ENCODE measurements around the gene VPS16.

The VPS16 gene

GRCh38 chr20:2871111-2871465 lies 30.5 kb downstream of the VPS16 start:
- TF ChIP-seq ZNF565 (CRISPR knock-in tag; conservative IDR thresholded peaks at IDR 0.05; ENCODE audit: low read depth) (no peak), ESRRG (CRISPR knock-in tag; IDR thresholded peaks at IDR 0.05) (no peak), ZFP3 (CRISPR knock-in tag; IDR thresholded peaks at IDR 0.05) (no peak), ISL1 (CRISPR knock-in tag; IDR thresholded peaks at IDR 0.05) (no peak), ZC3H10 (CRISPR knock-in tag; IDR thresholded peaks at IDR 0.05) (no peak), OSR1 (CRISPR knock-in tag; IDR thresholded peaks at IDR 0.05) (no peak), ARNTL (CRISPR knock-in tag; IDR thresholded peaks at IDR 0.05; ENCODE audit: borderline replicate concordance, low read depth) (no peak), PATZ1 (CRISPR knock-in tag; IDR thresholded peaks at IDR 0.05; ENCODE audit: borderline replicate concordance) (no peak), ZNF8 (CRISPR knock-in tag; IDR thresholded peaks at IDR 0.05) (no peak), CSDC2 (CRISPR knock-in tag; IDR thresholded peaks at IDR 0.05) (no peak), PPARA (CRISPR knock-in tag; IDR thresholded peaks at IDR 0.05; ENCODE audit: borderline replicate concordance) (no peak), TCF4 (CRISPR knock-in tag; IDR thresholded peaks at IDR 0.05; ENCODE audit: borderline replicate concordance) (no peak), ZFP30 (CRISPR knock-in tag; IDR thresholded peaks at IDR 0.05) (no peak)
- ATAC-seq = no peak

- peak; percentile 30 for ATAC-seq
- TF ChIP-seq CREB5 (CRISPR knock-in tag; IDR thresholded peaks at IDR 0.05; ENCODE audit: low read depth) (no peak), GLIS3 (CRISPR knock-in tag; IDR thresholded peaks at IDR 0.05) (no peak), ARNTL (CRISPR knock-in tag; IDR thresholded peaks at IDR 0.05; ENCODE audit: borderline replicate concordance, low read depth) (no peak), TCF4 (CRISPR knock-in tag; IDR thresholded peaks at IDR 0.05; ENCODE audit: borderline replicate concordance) (no peak), RARB (CRISPR knock-in tag; IDR thresholded peaks at IDR 0.05) (no peak), PATZ1 (CRISPR knock-in tag; IDR thresholded peaks at IDR 0.05; ENCODE audit: borderline replicate concordance) (no peak), CSDC2 (CRISPR knock-in tag; IDR thresholded peaks at IDR 0.05) (no peak), TOX (CRISPR knock-in tag; IDR thresholded peaks at IDR 0.05; ENCODE audit: borderline replicate concordance) (no peak), ZFP3 (CRISPR knock-in tag; IDR thresholded peaks at IDR 0.05) (no peak)
Observed at GRCh38 chr20:2871661-2872458, 31.3 kb downstream of the VPS16 start.

GRCh38 chr20:2872459-2873009 lies 32.0 kb downstream of the VPS16 start:
- TF ChIP-seq POU6F1 (CRISPR knock-in tag; IDR thresholded peaks at IDR 0.05; ENCODE audit: borderline replicate concordance, low read depth) = no peak
- no peak for TF ChIP-seq GLIS3 (CRISPR knock-in tag; IDR thresholded peaks at IDR 0.05)
- TF ChIP-seq RARB (CRISPR knock-in tag; IDR thresholded peaks at IDR 0.05) = no peak
- no peak for TF ChIP-seq CREB5 (CRISPR knock-in tag; IDR thresholded peaks at IDR 0.05; ENCODE audit: low read depth)
- no peak for TF ChIP-seq PPARA (CRISPR knock-in tag; IDR thresholded peaks at IDR 0.05; ENCODE audit: borderline replicate concordance)
- TF ChIP-seq CSRNP3 (CRISPR knock-in tag; IDR thresholded peaks at IDR 0.05) = no peak
- no peak for TF ChIP-seq OSR1 (CRISPR knock-in tag; IDR thresholded peaks at IDR 0.05)
- TF ChIP-seq ESRRG (CRISPR knock-in tag; IDR thresholded peaks at IDR 0.05) = no peak
- TF ChIP-seq ZNF565 (CRISPR knock-in tag; conservative IDR thresholded peaks at IDR 0.05; ENCODE audit: low read depth) = no peak
- no peak for TF ChIP-seq TCF4 (CRISPR knock-in tag; IDR thresholded peaks at IDR 0.05; ENCODE audit: borderline replicate concordance)
- TF ChIP-seq ISL1 (CRISPR knock-in tag; IDR thresholded peaks at IDR 0.05) = no peak
- TF ChIP-seq TOX (CRISPR knock-in tag; IDR thresholded peaks at IDR 0.05; ENCODE audit: borderline replicate concordance) = no peak
- peak; percentile 59 for ATAC-seq

Measured in SK-N-SH treated with all-trans-retinoic acid at 6 μM for 48 hours (cell line).